Measurements from ENCODE around the gene SPATS2. TPM values are rescaled to one million over a fixed set of nuclear protein-coding genes. Genes with fewer than 3 reads are reported as not detected.

The SPATS2 gene
- total RNA-seq, 8 experiments from 2014 or later = 14.9 to 39.9 (median 25.8) TPM

DNA sequence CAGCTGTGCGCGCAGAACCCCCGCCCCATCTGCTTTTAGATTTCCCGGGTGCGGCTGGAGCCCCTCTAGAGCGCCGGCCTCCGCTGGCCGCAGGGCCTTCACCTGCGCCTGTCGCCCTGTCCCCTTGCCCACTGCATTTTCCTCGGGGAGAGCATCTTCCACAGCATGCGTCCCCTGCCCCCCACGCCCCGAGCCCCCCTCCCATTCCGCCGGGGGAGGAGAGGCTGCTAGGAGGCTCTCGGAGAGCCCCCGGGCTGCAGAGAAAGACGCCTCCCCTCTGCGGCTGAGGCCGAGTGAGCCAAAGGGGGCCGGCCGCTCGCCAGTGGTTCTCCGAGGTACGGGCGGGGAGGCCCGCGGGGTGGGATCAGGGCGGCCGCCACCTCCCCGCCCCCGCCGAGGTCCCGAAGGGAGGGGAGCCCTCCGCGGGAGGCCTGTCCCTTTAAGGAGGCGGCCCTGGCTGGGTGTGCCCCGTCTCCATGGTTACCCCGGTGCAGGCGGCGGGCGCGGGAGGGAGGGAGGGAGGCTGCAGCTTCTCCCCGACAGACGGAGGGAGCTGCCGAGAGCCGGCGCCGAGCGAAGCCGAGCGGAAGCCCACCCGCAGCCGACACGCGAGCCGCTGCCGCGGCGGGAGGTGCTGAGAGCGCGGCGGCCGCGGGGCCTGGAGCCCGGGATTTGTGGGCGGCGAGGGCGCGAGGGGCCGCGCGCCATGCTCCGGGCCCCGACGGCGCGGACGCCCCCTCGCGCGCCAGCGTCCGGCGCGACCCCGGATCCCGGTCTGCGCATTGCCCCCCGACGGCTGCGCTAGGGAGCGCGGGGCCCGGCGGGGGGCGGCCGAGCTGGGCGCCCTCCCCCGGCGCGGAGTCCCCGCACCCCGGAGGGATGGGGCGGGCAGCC is 171.5 kb downstream of the SPATS2 start, which contains the start of gene KCNH3:
KCNH3 (plus strand) TSS at position 521 of the 894 bp plus-strand sequence. CDS start 387 bp downstream, outside the sequence.
- peak; percentile 82 to 93 (median 90) for ATAC-seq (replicated peaks in 6 of 8)
- Histone ChIP-seq H3K4me1 (replicated peaks in 1 of 2) (peaks cover 9 to 12% of the 10 kb centered on the region in 2 donors), H3K4me3 (peak within 1 kb of the TSS; percentile 35 to 42 (median 41)), H3K27ac (no peak within 1 kb of the TSS)
- in situ Hi-C loops (cut with MboI; ENCODE audit: low pct_unique_long_range_greater_than_20kb in 2 of 9, low sequenced_read_pairs in 9 of 9, unreplicated experiment in 9 of 9) = loop anchor here in 2 of 9 experiments (25.0 kb wide), 1 partner anchor 176 kb away; the partner anchor contains the start of gene SPATS2 (in 2 of the 2)
- WGBS, 10 experiments = 0% methylated on average over 3 of the region's 107 CpGs; no CpG with 5 or more reads in 9 of the 10 experiments

DNA sequence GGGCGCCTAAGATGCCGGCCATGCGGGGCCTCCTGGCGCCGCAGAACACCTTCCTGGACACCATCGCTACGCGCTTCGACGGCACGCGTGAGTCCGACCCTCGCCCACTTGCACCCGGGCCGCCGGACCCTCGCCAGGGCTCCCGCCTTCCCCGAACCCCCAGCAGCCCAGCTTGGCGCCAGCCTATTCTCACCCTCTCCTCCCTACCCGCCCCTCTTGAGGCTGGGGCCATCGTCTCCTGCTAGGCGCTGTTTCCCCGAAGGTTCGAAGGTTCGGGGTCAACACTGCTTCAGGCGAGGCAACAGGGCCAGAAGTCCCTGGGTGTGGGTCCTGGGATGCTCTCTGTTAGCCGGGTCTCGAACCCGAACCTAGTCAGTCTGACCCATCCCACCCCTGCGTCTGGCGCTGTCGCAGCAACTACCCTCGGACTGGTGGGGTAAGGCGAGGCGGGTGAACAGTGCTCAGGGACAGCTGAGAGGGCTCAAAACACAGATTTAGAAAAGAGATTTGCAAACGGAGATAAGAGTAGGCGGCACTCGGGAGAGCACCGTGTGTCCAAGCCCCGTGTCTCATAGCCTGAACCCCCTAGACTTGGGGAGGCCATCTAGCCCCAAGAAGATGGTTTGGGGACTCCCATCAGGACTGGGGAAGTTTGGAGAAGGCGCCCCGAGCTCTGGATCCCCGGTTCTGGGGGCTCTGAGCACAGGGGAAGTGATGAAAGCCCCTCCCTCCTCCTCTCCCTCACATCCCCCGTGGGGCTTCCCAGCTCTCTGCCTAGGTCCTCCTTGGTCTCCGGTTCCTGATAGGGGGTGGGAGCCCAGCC is 172.4 kb downstream of the SPATS2 start:
- whole genome bisulfite sequencing, 10 experiments = 10 to 100% (median 23%) methylated on average over 1 to 3 of the region's 47 CpGs; no CpG with 5 or more reads in 6 of the 10 experiments
- peak overlapping the region; percentile 35 to 42 (median 41) for H3K4me3 ChIP-seq
- ATAC-seq (replicated peaks in 6 of 8) = no peak
- H3K27ac ChIP-seq = no peak overlapping the region
- in situ Hi-C loops (cut with MboI; ENCODE audit: low pct_unique_long_range_greater_than_20kb in 2 of 9, low sequenced_read_pairs in 9 of 9, unreplicated experiment in 9 of 9) = loop anchor here in 2 of 9 experiments (25.0 kb wide), 1 partner anchor 177 kb away; the partner anchor contains the start of gene SPATS2 (in 2 of the 2)
- H3K4me1 ChIP-seq (replicated peaks in 1 of 2) = peaks cover 18 to 21% of the 10 kb centered on the region in 2 donors

DNA sequence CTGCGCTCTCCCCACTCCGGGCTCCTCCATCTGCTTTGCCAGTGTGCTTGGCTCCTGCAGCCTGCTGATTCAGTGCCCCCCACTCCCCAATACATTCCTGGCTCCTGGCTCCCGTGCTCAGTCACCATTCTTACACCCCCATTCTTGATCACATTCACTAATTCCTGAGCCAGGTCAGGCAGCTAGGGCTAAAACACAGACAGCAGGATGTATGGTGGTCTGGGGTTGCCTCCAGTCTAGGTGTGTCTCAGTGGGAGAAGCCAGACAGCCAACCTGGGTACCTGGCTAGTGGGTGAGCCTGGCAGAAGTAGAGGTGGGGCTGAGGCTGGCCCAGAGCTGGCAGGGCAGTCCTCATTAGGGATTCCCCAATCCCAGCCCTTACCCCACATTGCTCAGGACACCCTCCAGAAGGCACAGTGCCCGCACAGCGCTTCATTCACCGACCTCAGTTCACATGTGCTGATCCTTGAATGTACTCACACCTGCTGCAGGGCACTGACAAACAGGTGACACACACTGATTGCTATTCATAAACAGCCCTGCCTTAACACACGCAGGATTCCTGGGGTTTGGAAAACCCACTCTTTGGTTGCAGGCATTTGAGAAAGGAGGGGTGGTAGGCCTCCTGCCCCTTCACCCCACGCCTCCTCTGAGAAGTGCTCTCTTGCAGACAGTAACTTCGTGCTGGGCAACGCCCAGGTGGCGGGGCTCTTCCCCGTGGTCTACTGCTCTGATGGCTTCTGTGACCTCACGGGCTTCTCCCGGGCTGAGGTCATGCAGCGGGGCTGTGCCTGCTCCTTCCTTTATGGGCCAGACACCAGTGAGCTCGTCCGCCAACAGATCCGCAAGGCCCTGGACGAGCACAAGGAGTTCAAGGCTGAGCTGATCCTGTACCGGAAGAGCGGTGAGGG is 173.2 kb downstream of the SPATS2 start:
- in situ Hi-C loops (cut with MboI; ENCODE audit: low pct_unique_long_range_greater_than_20kb in 2 of 9, low sequenced_read_pairs in 9 of 9, unreplicated experiment in 9 of 9) = loop anchor here in 2 of 9 experiments (25.0 kb wide), 1 partner anchor 178 kb away; the partner anchor contains the start of gene SPATS2 (in 2 of the 2)
- no peak for ATAC-seq (replicated peaks in 6 of 8)
- H3K27ac ChIP-seq = no peak overlapping the region
- H3K4me1 ChIP-seq (replicated peaks in 1 of 2) = peaks cover 18 to 22% of the 10 kb centered on the region in 2 donors
- H3K4me3 ChIP-seq = no peak overlapping the region
- WGBS, 10 experiments = 36 to 90% (median 46%) methylated on average over 1 to 6 of the region's 21 CpGs; no CpG with 5 or more reads in 4 of the 10 experiments

DNA sequence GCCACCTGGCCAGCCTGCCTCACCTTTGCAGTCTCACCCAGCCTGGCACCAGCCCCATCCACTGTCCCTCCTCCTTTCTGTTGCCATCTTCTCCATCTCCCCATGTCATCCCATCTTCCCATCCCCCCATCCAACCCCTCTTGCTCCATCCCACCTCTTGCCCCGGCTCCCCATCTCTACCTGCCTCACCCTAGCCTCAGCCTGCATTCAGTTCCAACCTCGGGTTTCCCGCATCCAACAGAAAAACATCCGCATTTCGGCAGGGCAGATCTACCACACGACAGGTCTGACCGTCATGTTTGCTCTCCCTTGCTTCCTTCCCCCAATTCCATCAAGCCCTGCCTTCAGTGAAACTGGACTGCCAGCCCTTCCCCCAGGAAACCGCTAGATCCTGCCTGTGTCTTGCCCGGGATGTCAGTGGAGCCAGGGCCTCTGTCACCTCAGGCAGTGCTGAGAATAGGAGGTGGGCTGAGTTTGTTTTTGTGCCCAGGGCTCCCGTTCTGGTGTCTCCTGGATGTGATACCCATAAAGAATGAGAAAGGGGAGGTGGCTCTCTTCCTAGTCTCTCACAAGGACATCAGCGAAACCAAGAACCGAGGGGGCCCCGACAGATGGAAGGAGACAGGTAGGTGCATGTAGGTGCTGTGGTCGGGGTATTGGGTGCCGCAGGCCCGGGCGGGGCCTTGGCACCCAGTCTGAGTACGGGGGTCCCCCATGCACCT is 174.0 kb downstream of the SPATS2 start:
- in situ Hi-C loops (cut with MboI; ENCODE audit: low pct_unique_long_range_greater_than_20kb in 2 of 9, low sequenced_read_pairs in 9 of 9, unreplicated experiment in 9 of 9) = loop anchor here in 2 of 9 experiments (25.0 kb wide), 1 partner anchor 179 kb away; the partner anchor contains the start of gene SPATS2 (in 2 of the 2)
- Histone ChIP-seq H3K4me1 (replicated peaks in 1 of 2) (peaks cover 18 to 22% of the 10 kb centered on the region in 2 donors), H3K27ac (no peak overlapping the region), H3K4me3 (no peak overlapping the region)
- no peak for ATAC-seq (replicated peaks in 6 of 8)
- WGBS, 10 experiments = 20 to 100% (median 73%) methylated on average over 1 to 7 of the region's 18 CpGs; no CpG with 5 or more reads in 5 of the 10 experiments

DNA sequence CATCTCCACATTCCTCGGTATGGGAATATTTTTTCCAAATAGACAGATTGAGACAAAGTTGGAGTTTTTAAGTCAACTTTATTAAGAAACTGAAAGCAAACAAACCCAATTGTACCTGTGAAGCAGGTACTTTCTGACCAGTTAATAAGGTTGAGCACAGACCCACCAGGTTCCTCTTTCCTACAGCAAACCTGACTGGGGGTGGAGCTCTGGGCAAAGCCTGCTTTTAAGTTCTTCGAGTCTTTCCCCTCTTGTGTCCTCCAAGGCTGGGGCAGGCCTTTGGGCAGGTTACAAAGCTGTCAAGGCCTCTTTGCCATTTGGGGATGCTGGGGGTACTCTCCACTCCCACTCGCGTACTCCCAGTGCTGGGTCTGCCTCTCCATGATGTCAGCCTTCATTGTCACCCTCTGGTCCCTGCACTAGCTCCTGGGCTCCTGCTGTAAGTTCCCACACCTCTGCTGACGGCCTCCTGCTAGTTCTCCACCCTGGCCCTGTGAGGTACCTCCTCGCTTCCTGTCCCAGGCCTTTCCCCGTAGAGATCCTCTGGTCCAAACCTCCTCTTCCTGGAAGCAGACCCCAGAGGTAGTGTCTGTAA is 174.7 kb downstream of the SPATS2 start:
- 33 to 93% (median 79%) methylated on average over 1 to 5 of the region's 7 CpGs; no CpG with 5 or more reads in 2 of the 10 experiments for WGBS, 10 experiments
- H3K27ac ChIP-seq = no peak overlapping the region
- H3K4me3 ChIP-seq = no peak overlapping the region
- in situ Hi-C loops (cut with MboI; ENCODE audit: low pct_unique_long_range_greater_than_20kb in 2 of 9, low sequenced_read_pairs in 9 of 9, unreplicated experiment in 9 of 9) = loop anchor here in 2 of 9 experiments (25.0 kb wide), 1 partner anchor 180 kb away; the partner anchor contains the start of gene SPATS2 (in 2 of the 2)
- no peak for ATAC-seq (replicated peaks in 6 of 8)
- peaks cover 18 to 22% of the 10 kb centered on the region in 2 donors for H3K4me1 ChIP-seq (replicated peaks in 1 of 2)

DNA sequence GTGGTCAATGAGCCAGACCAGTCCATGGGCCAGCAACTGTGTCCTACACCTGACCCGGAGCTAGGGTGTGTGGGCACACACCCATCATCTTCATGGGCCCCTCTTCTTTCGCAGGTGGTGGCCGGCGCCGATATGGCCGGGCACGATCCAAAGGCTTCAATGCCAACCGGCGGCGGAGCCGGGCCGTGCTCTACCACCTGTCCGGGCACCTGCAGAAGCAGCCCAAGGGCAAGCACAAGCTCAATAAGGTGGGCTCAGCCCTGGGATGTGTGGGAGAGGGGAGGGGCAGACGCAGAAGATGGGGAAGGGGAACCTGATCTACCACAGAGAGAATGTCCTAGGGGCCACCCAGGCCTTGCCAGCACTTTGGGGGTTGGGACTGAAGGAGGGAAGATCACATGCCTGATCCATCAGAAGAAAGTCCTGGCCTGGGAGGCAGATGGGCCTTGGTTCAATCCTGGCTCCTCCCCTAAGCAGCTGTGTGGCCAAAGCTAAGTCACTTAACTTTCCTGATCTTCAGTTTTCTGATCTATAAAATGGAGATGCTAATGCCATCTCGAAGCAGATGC is 175.4 kb downstream of the SPATS2 start:
- Histone ChIP-seq H3K27ac (no peak overlapping the region), H3K4me3 (no peak overlapping the region), H3K4me1 (replicated peaks in 1 of 2) (peaks cover 14 to 18% of the 10 kb centered on the region in 2 donors)
- in situ Hi-C loops (cut with MboI; ENCODE audit: low pct_unique_long_range_greater_than_20kb in 2 of 9, low sequenced_read_pairs in 9 of 9, unreplicated experiment in 9 of 9) = loop anchor here in 2 of 9 experiments (25.0 kb wide), 1 partner anchor 180 kb away; the partner anchor contains the start of gene SPATS2 (in 2 of the 2)
- 20 to 100% (median 91%) methylated on average over 1 to 10 of the region's 15 CpGs; no CpG with 5 or more reads in 5 of the 10 experiments for WGBS, 10 experiments
- ATAC-seq (replicated peaks in 6 of 8) = no peak

DNA sequence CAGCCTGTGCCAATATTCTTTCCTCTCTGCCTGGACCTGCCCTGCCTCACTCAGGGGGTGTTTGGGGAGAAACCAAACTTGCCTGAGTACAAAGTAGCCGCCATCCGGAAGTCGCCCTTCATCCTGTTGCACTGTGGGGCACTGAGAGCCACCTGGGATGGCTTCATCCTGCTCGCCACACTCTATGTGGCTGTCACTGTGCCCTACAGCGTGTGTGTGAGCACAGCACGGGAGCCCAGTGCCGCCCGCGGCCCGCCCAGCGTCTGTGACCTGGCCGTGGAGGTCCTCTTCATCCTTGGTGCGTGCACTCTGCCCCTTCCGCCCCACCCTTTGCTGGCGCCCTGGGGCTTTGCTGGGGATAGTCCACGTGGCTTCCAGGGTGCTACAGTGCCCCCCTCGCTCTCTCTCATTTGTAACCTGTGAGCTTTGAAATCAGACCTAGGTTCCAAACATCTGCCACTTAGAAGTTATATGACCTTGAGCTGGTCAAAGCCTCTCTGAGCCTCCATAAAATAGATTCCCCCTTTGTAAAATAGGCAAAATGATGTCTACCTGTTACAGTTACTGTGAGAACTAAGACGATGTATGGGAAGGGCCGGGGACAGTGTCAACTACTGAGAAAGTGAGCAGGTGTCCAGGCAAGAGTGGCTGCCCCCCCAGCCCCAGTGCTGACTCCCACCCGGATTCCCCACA is 176.1 kb downstream of the SPATS2 start:
- Histone ChIP-seq H3K27ac (no peak overlapping the region), H3K4me3 (no peak overlapping the region), H3K4me1 (replicated peaks in 1 of 2) (peaks cover 13 to 18% of the 10 kb centered on the region in 2 donors)
- WGBS, 10 experiments = 40 to 65% (median 60%) methylated on average over 1 to 4 of the region's 20 CpGs; no CpG with 5 or more reads in 7 of the 10 experiments
- in situ Hi-C loops (cut with MboI; ENCODE audit: low pct_unique_long_range_greater_than_20kb in 2 of 9, low sequenced_read_pairs in 9 of 9, unreplicated experiment in 9 of 9) = loop anchor here in 2 of 9 experiments (25.0 kb wide), 1 partner anchor 181 kb away; the partner anchor contains the start of gene SPATS2 (in 2 of the 2)
- ATAC-seq (replicated peaks in 6 of 8) = no peak

DNA sequence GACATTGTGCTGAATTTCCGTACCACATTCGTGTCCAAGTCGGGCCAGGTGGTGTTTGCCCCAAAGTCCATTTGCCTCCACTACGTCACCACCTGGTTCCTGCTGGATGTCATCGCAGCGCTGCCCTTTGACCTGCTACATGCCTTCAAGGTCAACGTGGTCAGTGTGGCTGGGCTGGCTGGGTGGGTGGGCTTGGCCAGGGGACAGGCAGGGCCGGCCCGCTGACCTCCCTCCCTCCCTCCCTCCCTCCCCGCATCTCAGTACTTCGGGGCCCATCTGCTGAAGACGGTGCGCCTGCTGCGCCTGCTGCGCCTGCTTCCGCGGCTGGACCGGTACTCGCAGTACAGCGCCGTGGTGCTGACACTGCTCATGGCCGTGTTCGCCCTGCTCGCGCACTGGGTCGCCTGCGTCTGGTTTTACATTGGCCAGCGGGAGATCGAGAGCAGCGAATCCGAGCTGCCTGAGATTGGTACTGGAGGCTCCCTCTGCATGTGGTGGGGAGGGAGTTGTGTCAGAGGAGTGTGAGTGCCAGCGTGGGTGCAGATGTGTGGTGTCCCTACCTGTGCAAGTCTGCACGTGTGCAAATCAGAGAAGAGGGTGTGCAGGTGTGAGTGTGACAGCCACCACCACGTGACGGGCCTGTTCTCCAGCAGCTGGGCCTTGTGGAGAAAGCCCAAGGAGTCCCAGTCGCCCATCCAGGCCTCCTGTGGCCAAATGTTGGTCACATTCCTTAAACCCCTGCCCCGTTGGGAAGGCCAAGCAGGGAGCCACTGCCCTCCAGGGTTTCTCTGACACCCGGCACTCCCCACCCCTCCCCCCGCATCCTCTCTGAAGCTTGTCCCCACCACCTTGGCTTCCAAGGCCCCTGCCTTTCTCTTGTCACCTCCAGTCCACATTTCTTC is 176.9 kb downstream of the SPATS2 start:
- WGBS, 10 experiments = 31 to 70% methylated on average over 2 to 9 of the region's 39 CpGs; no CpG with 5 or more reads in 8 of the 10 experiments
- in situ Hi-C loops (cut with MboI; ENCODE audit: low pct_unique_long_range_greater_than_20kb in 2 of 9, low sequenced_read_pairs in 9 of 9, unreplicated experiment in 9 of 9) = loop anchor here in 2 of 9 experiments (25.0 kb wide), 1 partner anchor 182 kb away; the partner anchor contains the start of gene SPATS2 (in 2 of the 2)
- ATAC-seq (replicated peaks in 6 of 8) = peak in 5 of 8 experiments; percentile 12 to 31 (median 18)
- H3K27ac ChIP-seq = no peak overlapping the region
- peaks cover 13 to 19% of the 10 kb centered on the region in 2 donors for H3K4me1 ChIP-seq (replicated peaks in 1 of 2)
- no peak overlapping the region for H3K4me3 ChIP-seq

DNA sequence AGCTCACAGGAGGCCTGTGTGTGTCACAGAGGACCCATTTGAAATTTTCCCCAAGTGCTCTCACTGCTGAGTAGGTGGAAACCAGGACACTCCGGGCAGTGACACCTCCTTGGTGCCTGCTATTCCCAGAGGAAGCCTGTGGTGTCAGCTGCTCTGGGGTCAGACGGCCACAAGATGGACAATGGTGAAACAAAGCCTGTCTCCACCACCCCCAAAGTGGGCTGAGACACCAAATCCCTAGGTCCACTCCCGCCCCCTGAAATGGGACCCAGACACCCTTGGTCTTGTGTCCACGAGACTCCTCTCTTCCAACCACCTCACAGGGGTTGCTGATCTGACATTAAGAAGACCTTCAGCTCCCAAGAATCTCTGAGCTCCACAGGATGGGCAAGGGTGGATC is 178.6 kb downstream of the SPATS2 start:
- ATAC-seq (replicated peaks in 6 of 8) = no peak
- Histone ChIP-seq H3K4me1 (replicated peaks in 1 of 2) (peaks cover 12 to 16% of the 10 kb centered on the region in 2 donors), H3K4me3 (no peak overlapping the region), H3K27ac (no peak overlapping the region)
- in situ Hi-C loops (cut with MboI; ENCODE audit: low pct_unique_long_range_greater_than_20kb in 2 of 9, low sequenced_read_pairs in 9 of 9, unreplicated experiment in 9 of 9) = loop anchor here in 2 of 9 experiments (25.0 kb wide), 1 partner anchor 184 kb away; the partner anchor contains the start of gene SPATS2 (in 2 of the 2)
- WGBS, 10 experiments = 0 to 100% (median 79%) methylated on average over 1 to 4 of the region's 4 CpGs; no CpG with 5 or more reads in 5 of the 10 experiments
